HEK293 (cell line): ENCODE results near the gene BCAN.

Experiments
- CTCF ChIP-seq: fragments of 450-650 bp; formaldehyde crosslinking; IDR thresholded peaks from 2 replicates; pipeline ENCODE4 v1.5.1; 2016; ENCODE audit warnings: missing biosample characterization, missing genetic modification characterization
- MEIS1 ChIP-seq: sonication (generic); formaldehyde crosslinking; IDR thresholded peaks from 2 replicates; pipeline ENCODE4 v1.8.1; 2022; ENCODE audit warnings: missing genetic modification reagents, mild to moderate bottlenecking, borderline replicate concordance
- REST ChIP-seq: fragments of 450-650 bp; formaldehyde crosslinking; IDR thresholded peaks from 2 replicates; pipeline ENCODE4 v1.5.1; 2016; ENCODE audit warnings: missing biosample characterization, missing genetic modification characterization
- SALL2 ChIP-seq: fragments of 450-650 bp; formaldehyde crosslinking; IDR thresholded peaks from 2 replicates; pipeline ENCODE4 v1.5.0; 2017; ENCODE audit warnings: missing biosample characterization, mild to moderate bottlenecking, missing genetic modification characterization, borderline replicate concordance
- ZNF211 ChIP-seq: fragments of 450-650 bp; formaldehyde crosslinking; IDR thresholded peaks from 2 replicates; pipeline ENCODE4 v1.5.1; 2016; ENCODE audit warnings: low read depth, missing biosample characterization, missing genetic modification characterization
- ZNF521 ChIP-seq: fragments of 450-650 bp; formaldehyde crosslinking; IDR thresholded peaks from 2 replicates; pipeline ENCODE4 v1.5.1; 2017; ENCODE audit warnings: missing biosample characterization, mild to moderate bottlenecking, missing genetic modification characterization
- ZNF549 ChIP-seq: fragments of 450-650 bp; IDR thresholded peaks from 2 replicates; pipeline ENCODE4 v1.5.1; 2018; ENCODE audit warnings: missing biosample characterization, missing genetic modification characterization, mild to moderate bottlenecking, inconsistent platforms, moderate library complexity
- ZNF785 ChIP-seq: fragments of 450-650 bp; formaldehyde crosslinking; IDR thresholded peaks from 2 replicates; pipeline ENCODE4 v1.5.1; 2016; ENCODE audit warnings: missing biosample characterization, missing genetic modification characterization

- no peak for TF ChIP-seq ZNF785 (tag by site-specific recombination)
- TF ChIP-seq ZNF211 (tag by site-specific recombination): no peak
- TF ChIP-seq CTCF (tag by site-specific recombination): no peak
- no peak for TF ChIP-seq REST
- no peak for TF ChIP-seq ZNF549 (tag by site-specific recombination)
- TF ChIP-seq MEIS1 (CRISPR knock-in tag): no peak
- TF ChIP-seq ZNF521 (tag by site-specific recombination): no peak
- no peak for TF ChIP-seq SALL2 (tag by site-specific recombination)
Measured at GRCh38 chr1:156659661-156659987, 17.7 kb downstream of the BCAN start.
